Loucy (cell line): Measurements from ENCODE around the gene CYP8B1.

Experiments
- EZH2phosphoT487 ChIP-seq: fragments of 200-600 bp; IDR thresholded peaks from 2 replicates; pipeline ENCODE4 v1.6.1; 2018; ENCODE audit warnings: antibody characterized with exemption, mild to moderate bottlenecking, moderate library complexity, borderline replicate concordance
- TF ChIP-seq, protein P1 (sequence below): fragments of 200-600 bp; sonication (generic); conservative IDR thresholded peaks from 2 replicates; pipeline ENCODE4 v1.5.1; 2014; ENCODE audit warnings: mild to moderate bottlenecking, antibody characterized with exemption, low read length

DNA sequence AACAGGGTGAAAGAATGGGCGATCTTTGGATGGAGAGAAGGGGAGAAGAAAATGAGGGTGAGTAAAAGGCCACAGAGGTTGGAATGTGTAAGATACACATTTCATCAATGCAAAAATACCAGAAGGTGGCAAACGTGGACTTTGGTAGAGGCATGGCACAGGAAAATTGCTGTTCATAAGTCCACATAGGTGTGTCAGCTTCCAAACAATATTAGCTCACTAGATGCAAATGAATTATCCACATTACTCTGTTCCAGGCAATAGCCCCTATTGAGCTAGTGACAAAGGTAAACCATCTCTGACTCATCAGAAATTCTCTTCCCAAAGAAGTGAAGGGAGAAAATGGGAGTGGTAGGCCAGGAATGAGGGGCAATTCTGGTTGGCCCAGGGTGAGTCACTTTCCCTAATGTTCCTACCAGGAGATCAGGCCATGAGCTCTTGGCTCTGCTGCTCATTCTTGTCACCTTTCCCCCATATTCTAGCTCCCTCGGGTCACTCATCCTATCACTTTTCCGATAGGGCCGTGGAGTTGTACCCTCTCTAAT lies 46.5 kb downstream of the CYP8B1 start:
- TF ChIP-seq, protein P1, sequence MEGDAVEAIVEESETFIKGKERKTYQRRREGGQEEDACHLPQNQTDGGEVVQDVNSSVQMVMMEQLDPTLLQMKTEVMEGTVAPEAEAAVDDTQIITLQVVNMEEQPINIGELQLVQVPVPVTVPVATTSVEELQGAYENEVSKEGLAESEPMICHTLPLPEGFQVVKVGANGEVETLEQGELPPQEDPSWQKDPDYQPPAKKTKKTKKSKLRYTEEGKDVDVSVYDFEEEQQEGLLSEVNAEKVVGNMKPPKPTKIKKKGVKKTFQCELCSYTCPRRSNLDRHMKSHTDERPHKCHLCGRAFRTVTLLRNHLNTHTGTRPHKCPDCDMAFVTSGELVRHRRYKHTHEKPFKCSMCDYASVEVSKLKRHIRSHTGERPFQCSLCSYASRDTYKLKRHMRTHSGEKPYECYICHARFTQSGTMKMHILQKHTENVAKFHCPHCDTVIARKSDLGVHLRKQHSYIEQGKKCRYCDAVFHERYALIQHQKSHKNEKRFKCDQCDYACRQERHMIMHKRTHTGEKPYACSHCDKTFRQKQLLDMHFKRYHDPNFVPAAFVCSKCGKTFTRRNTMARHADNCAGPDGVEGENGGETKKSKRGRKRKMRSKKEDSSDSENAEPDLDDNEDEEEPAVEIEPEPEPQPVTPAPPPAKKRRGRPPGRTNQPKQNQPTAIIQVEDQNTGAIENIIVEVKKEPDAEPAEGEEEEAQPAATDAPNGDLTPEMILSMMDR: no peak
- no peak for TF ChIP-seq EZH2phosphoT487
